ACC112 (cell line): ENCODE results near the gene ACO2.
"Not testable (repeated sequence)": the region's sequence is repeated elsewhere in the genome, so short reads cannot be mapped to it uniquely, and the experiment has no call there.

Source experiments
- H2AFZ ChIP-seq: fragments of 200-600 bp; sonication (generic); one replicate; pipeline ENCODE4 v1.6.0; 2017; ENCODE audit warnings: antibody characterized with exemption, low read length; ENCODE audit not compliant: unreplicated experiment
- H3K27ac ChIP-seq: fragments of 200-600 bp; sonication (generic); 2 replicates; pipeline ENCODE4 v1.5.1; 2014; ENCODE audit warnings: low read depth, mild to moderate bottlenecking, antibody characterized with exemption, low read length, moderate library complexity
- H3K27me3 ChIP-seq: fragments of 200-600 bp; sonication (generic); 2 replicates; pipeline ENCODE4 v1.6.1; 2014; ENCODE audit warnings: mild to moderate bottlenecking, antibody characterized with exemption, low read length, moderate library complexity, mixed read lengths; ENCODE audit not compliant: insufficient read depth
- H3K36me3 ChIP-seq: fragments of 200-600 bp; sonication (generic); 2 replicates; pipeline ENCODE4 v1.6.1; 2016; ENCODE audit warnings: mild to moderate bottlenecking, antibody characterized with exemption, low read length, moderate library complexity, mixed read lengths; ENCODE audit not compliant: insufficient read depth
- H3K4me1 ChIP-seq: fragments of 200-600 bp; sonication (generic); one replicate; pipeline ENCODE4 v1.6.1; 2016; ENCODE audit warnings: low read length, mixed read lengths; ENCODE audit not compliant: insufficient read depth, unreplicated experiment, control insufficient read depth
- H3K4me3 ChIP-seq: fragments of 200-600 bp; sonication (generic); 2 replicates; pipeline ENCODE4 v1.5.1; 2014; ENCODE audit warnings: mild to moderate bottlenecking, low read depth, low read length
- H3K79me2 ChIP-seq: fragments of 200-600 bp; sonication (generic); one replicate; pipeline ENCODE4 v1.6.0; 2016; ENCODE audit warnings: low read length; ENCODE audit not compliant: control insufficient read depth, unreplicated experiment, insufficient read depth

ACO2 gene

GRCh38 chr22:41468381-41469217, at the start of gene ACO2, which contains the start of gene PHF5A:
TSS of gene ACO2 (plus strand) at chr22:41469117. CDS start at chr22:41469147, 30 bp downstream.
TSS of gene PHF5A (minus strand) at chr22:41468692. CDS start at chr22:41468653, 39 bp downstream.
- Histone ChIP-seq H3K4me3 (peak within 1 kb of the TSS; percentile 97), H3K79me2 (peaks cover 71% of the 10 kb centered on the region), H3K27me3 (no peaks in the 10 kb centered on the region), H2AFZ (peak within 1 kb of the TSS; percentile 80), H3K36me3 (0 out of 2 replicates have a peak, but pooled peaks cover 8% of the 10 kb centered on the region), H3K4me1 (peaks cover 8% of the 10 kb centered on the region), H3K27ac (peak within 1 kb of the TSS; percentile 88)

GRCh38 chr22:41425660-41426365, 43.1 kb upstream of the ACO2 start:
- Histone ChIP-seq H3K79me2 (no peaks in the 10 kb centered on the region), H3K4me1 (no peaks in the 10 kb centered on the region), H3K27me3 (no peaks in the 10 kb centered on the region), H3K4me3 (no peak overlapping the region), H3K27ac (no peak overlapping the region), H3K36me3 (no peaks in the 10 kb centered on the region), H2AFZ (no peak overlapping the region)

- Histone ChIP-seq H3K36me3 (no peaks in the 10 kb centered on the region), H3K79me2 (no peaks in the 10 kb centered on the region), H3K4me1 (no peaks in the 10 kb centered on the region), H3K27me3 (no peaks in the 10 kb centered on the region), H2AFZ (no peak overlapping the region), H3K4me3 (no peak overlapping the region), H3K27ac (no peak overlapping the region)
Observed at GRCh38 chr22:41429232-41429950, 39.5 kb upstream of the ACO2 start.

- Histone ChIP-seq H3K27ac (no peak overlapping the region), H3K4me3 (no peak overlapping the region), H3K4me1 (peaks cover 2% of the 10 kb centered on the region), H2AFZ (no peak overlapping the region), H3K36me3 (no peaks in the 10 kb centered on the region), H3K79me2 (no peaks in the 10 kb centered on the region), H3K27me3 (no peaks in the 10 kb centered on the region)
Observed at GRCh38 chr22:41429951-41430332, 39.0 kb upstream of the ACO2 start.

- Histone ChIP-seq H3K36me3 (peaks cover 4% of the 10 kb centered on the region; the same call in 1 of the 2 replicates), H3K4me3 (no peak overlapping the region)
Observed at GRCh38 chr22:41431656-41432055, 37.3 kb upstream of the ACO2 start.

GRCh38 chr22:41433480-41433879, 35.4 kb upstream of the ACO2 start:
- H3K27ac ChIP-seq = 0 out of 2 replicates have a peak overlapping the region, but pooled peaks have one; percentile 13
- H2AFZ ChIP-seq, H3K4me1 ChIP-seq, H3K4me3 ChIP-seq, H3K27me3 ChIP-seq, H3K36me3 ChIP-seq: not testable (repeated sequence)
- peaks cover 13% of the 10 kb centered on the region for H3K79me2 ChIP-seq

More at GRCh38 chr22:41431656-41432055, 37.3 kb upstream of the ACO2 start:
- H2AFZ ChIP-seq = no peak overlapping the region
- peaks cover 7% of the 10 kb centered on the region for H3K79me2 ChIP-seq
- no peak overlapping the region for H3K27ac ChIP-seq
- no peaks in the 10 kb centered on the region for H3K27me3 ChIP-seq
- H3K4me1 ChIP-seq = peaks cover 5% of the 10 kb centered on the region

GRCh38 chr22:41434361-41435003, 34.4 kb upstream of the ACO2 start:
- not testable (repeated sequence) for H3K36me3 ChIP-seq, H3K4me1 ChIP-seq, H3K27me3 ChIP-seq, H2AFZ ChIP-seq, H3K27ac ChIP-seq, H3K4me3 ChIP-seq
- peaks cover 20% of the 10 kb centered on the region for H3K79me2 ChIP-seq

- no peak overlapping the region for H3K27ac ChIP-seq
- no peak overlapping the region for H2AFZ ChIP-seq
- H3K27me3 ChIP-seq = no peaks in the 10 kb centered on the region
- peaks cover 5% of the 10 kb centered on the region for H3K4me1 ChIP-seq
- H3K79me2 ChIP-seq = peaks cover 25% of the 10 kb centered on the region
- H3K4me3 ChIP-seq = no peak overlapping the region
- H3K36me3 ChIP-seq = peaks cover 4% of the 10 kb centered on the region; the same call in 1 of the 2 replicates
Observed at GRCh38 chr22:41435560-41435959, 33.4 kb upstream of the ACO2 start.

GRCh38 chr22:41436322-41437113, 32.4 kb upstream of the ACO2 start:
- no peak overlapping the region for H3K27ac ChIP-seq
- no peaks in the 10 kb centered on the region for H3K27me3 ChIP-seq
- H3K36me3 ChIP-seq = peaks cover 4% of the 10 kb centered on the region; the same call in 1 of the 2 replicates
- no peak overlapping the region for H2AFZ ChIP-seq
- H3K79me2 ChIP-seq = peaks cover 33% of the 10 kb centered on the region
- peaks cover 5% of the 10 kb centered on the region for H3K4me1 ChIP-seq
- no peak overlapping the region for H3K4me3 ChIP-seq
